Hippocampal formation (tissue), 2 donors: ENCODE results near the gene HBM.
"Not testable (repeated sequence)": the region's sequence is repeated elsewhere in the genome, so short reads cannot be mapped to it uniquely, and the experiment has no call there.

ENCODE experiments used
- DNase-seq, 2 donors: peaks; one replicate each; lab custom pipeline; 2025; lab: John Stamatoyannopoulos, UW

Gene HBM

GRCh38 chr16:146646-147045, 19.1 kb upstream of the HBM start:
- no peak for DNase-seq

- DNase-seq = no peak
Measured at GRCh38 chr16:149024-149660, 16.6 kb upstream of the HBM start.

GRCh38 chr16:152141-153128, 13.3 kb upstream of the HBM start, which contains the start of gene HBZ:
HBZ (plus strand) TSS chr16:152644; CDS start chr16:152910, 266 bp downstream.
- DNase-seq = no peak

GRCh38 chr16:153129-153521, 12.7 kb upstream of the HBM start:
- not testable (repeated sequence) for DNase-seq

- DNase-seq = not testable (repeated sequence)
Measured at GRCh38 chr16:153550-154216, 12.1 kb upstream of the HBM start.

- DNase-seq = no peak
Measured at GRCh38 chr16:154217-155030, 11.4 kb upstream of the HBM start.

GRCh38 chr16:155031-155398, 10.8 kb upstream of the HBM start:
- DNase-seq = no peak

GRCh38 chr16:159136-159849, 6.5 kb upstream of the HBM start:
- DNase-seq = no peak

- not testable (repeated sequence) for DNase-seq
Measured at GRCh38 chr16:160242-160641, 5.5 kb upstream of the HBM start.

- DNase-seq = no peak
Measured at GRCh38 chr16:160691-161190, 5.0 kb upstream of the HBM start.

- DNase-seq = no peak
Measured at GRCh38 chr16:162271-162991, 3.3 kb upstream of the HBM start.

- not testable (repeated sequence) for DNase-seq
Measured at GRCh38 chr16:163139-163538, 2.6 kb upstream of the HBM start.

GRCh38 chr16:163696-164095, 2.1 kb upstream of the HBM start:
- DNase-seq = not testable (repeated sequence)

GRCh38 chr16:164134-164823, 1.5 kb upstream of the HBM start:
- not testable (repeated sequence) for DNase-seq

GRCh38 chr16:164827-165538, 795 bp upstream of the HBM start:
- DNase-seq = no peak

- DNase-seq = no peak
Measured at GRCh38 chr16:166375-167121, 770 bp downstream of the HBM start.

GRCh38 chr16:167122-167690, 1.4 kb downstream of the HBM start:
- no peak for DNase-seq

- no peak for DNase-seq
Measured at GRCh38 chr16:168424-168823, 2.6 kb downstream of the HBM start.
